Measurements from ENCODE around the gene HS3ST6. TPM values are rescaled to one million over a fixed set of nuclear protein-coding genes. Genes with fewer than 3 reads are reported as not detected.

Gene HS3ST6
- total and polyA plus RNA-seq, 2 of the 13 experiments (the other 11 are each of a cell fraction or from before 2014, with no cell fraction given), result not detected

DNA sequence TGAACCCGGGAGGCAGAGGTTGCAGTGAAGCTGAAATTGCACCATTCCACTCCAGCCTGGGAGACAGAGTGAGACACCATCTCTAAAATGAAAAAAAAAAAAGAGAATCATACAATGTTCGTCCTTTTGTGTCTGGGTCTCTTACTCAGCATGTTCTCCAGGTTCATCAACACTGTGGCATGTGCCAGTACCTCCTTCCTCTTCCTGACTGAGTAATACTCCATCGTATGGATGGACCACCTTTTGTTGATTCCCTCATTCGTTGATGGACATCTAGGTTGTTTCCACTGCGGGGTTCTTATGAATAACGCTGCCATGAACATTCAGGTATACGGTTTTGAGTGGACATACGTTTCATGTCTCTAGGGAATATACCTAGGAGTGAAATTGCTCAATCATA is 4.1 kb upstream of the HS3ST6 start:
- BruUV-seq (replicated peaks), result no TSS peak
- no peak overlapping the region for H3K4me2 ChIP-seq (ENCODE audit: low read depth, low read length)
- no peaks in the 10 kb centered on the region for H3K36me3 ChIP-seq (replicated peaks in 1 of 2; ENCODE audit: control insufficient read depth in 1 of 2, insufficient read depth in 2 of 2, low read length in 2 of 2)
- H2AFZ ChIP-seq (ENCODE audit: low read length), result no peak overlapping the region
- FAIRE-seq (no peak), DNase-seq (ENCODE audit: low spot score) (no peak), ATAC-seq (no peak)
- no peaks in the 10 kb centered on the region for H3K79me2 ChIP-seq (ENCODE audit: insufficient read depth, low read length)
- H3K9me3 ChIP-seq (ENCODE audit: low read length), result no peaks in the 10 kb centered on the region
- 46% methylated on average over 8 of the region's 8 CpGs for WGBS (ENCODE audit: low lambda C conversion rate)
- peaks cover 18 to 59% of the 10 kb centered on the region in 2 experiments for H3K27me3 ChIP-seq (ENCODE audit: control insufficient read depth in 1 of 2, insufficient read depth in 2 of 2, low read length in 2 of 2)
- in situ Hi-C loops (cut with HindIII; ENCODE audit: extremely low pct_ligation_motif_present, low pct_unique_long_range_greater_than_20kb) (loop anchor here (5.0 kb wide), 1 partner anchor 60 kb away; no protein-coding TSS in a partner anchor), intact Hi-C loops (cut with micrococcal nuclease; ENCODE audit: unreplicated experiment) (no loop called here)
- TF ChIP-seq, protein P1, sequence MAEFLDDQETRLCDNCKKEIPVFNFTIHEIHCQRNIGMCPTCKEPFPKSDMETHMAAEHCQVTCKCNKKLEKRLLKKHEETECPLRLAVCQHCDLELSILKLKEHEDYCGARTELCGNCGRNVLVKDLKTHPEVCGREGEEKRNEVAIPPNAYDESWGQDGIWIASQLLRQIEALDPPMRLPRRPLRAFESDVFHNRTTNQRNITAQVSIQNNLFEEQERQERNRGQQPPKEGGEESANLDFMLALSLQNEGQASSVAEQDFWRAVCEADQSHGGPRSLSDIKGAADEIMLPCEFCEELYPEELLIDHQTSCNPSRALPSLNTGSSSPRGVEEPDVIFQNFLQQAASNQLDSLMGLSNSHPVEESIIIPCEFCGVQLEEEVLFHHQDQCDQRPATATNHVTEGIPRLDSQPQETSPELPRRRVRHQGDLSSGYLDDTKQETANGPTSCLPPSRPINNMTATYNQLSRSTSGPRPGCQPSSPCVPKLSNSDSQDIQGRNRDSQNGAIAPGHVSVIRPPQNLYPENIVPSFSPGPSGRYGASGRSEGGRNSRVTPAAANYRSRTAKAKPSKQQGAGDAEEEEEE (CRISPR knock-in tag; IDR thresholded peaks at IDR 0.05; ENCODE audit: borderline replicate concordance), result no peak
- TF ChIP-seq TBL1XR1 (IDR thresholded peaks at IDR 0.05; ENCODE audit: borderline replicate concordance, low read length, partially characterized antibody) (no peak), ZMAT3 (CRISPR knock-in tag; conservative IDR thresholded peaks at IDR 0.05) (no peak), ZNF761 (CRISPR knock-in tag; conservative IDR thresholded peaks at IDR 0.05) (no peak), RAD21 (CRISPR knock-in tag; IDR thresholded peaks at IDR 0.05) (no peak), U2AF1 (optimal IDR thresholded peaks at IDR 0.05; ENCODE audit: low read depth, low read length) (no peak)
- TF ChIP-seq, protein P2, sequence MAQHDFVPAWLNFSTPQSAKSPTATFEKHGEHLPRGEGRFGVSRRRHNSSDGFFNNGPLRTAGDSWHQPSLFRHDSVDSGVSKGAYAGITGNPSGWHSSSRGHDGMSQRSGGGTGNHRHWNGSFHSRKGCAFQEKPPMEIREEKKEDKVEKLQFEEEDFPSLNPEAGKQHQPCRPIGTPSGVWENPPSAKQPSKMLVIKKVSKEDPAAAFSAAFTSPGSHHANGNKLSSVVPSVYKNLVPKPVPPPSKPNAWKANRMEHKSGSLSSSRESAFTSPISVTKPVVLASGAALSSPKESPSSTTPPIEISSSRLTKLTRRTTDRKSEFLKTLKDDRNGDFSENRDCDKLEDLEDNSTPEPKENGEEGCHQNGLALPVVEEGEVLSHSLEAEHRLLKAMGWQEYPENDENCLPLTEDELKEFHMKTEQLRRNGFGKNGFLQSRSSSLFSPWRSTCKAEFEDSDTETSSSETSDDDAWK (CRISPR knock-in tag; IDR thresholded peaks at IDR 0.05), result no peak
- TF ChIP-seq, protein P3, sequence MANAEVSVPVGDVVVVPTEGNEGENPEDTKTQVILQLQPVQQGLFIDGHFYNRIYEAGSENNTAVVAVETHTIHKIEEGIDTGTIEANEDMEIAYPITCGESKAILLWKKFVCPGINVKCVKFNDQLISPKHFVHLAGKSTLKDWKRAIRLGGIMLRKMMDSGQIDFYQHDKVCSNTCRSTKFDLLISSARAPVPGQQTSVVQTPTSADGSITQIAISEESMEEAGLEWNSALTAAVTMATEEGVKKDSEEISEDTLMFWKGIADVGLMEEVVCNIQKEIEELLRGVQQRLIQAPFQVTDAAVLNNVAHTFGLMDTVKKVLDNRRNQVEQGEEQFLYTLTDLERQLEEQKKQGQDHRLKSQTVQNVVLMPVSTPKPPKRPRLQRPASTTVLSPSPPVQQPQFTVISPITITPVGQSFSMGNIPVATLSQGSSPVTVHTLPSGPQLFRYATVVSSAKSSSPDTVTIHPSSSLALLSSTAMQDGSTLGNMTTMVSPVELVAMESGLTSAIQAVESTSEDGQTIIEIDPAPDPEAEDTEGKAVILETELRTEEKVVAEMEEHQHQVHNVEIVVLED (CRISPR knock-in tag; IDR thresholded peaks at IDR 0.05; ENCODE audit: borderline replicate concordance), result no peak
- TF ChIP-seq, protein P4, sequence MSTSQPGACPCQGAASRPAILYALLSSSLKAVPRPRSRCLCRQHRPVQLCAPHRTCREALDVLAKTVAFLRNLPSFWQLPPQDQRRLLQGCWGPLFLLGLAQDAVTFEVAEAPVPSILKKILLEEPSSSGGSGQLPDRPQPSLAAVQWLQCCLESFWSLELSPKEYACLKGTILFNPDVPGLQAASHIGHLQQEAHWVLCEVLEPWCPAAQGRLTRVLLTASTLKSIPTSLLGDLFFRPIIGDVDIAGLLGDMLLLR (CRISPR knock-in tag; IDR thresholded peaks at IDR 0.05), result no peak
- H3K27ac ChIP-seq (ENCODE audit: extremely low read length, insufficient read depth, low read length), result no peak overlapping the region
- ChIA-PET POLR2A (no interaction called here), CTCF (ENCODE audit: low intra/inter-chr PET ratio, low total read pairs) (no interaction called here)
- no peak overlapping the region for H3K4me3 ChIP-seq (replicated peaks in 1 of 3; ENCODE audit: insufficient read depth in 1 of 3, low read depth in 2 of 3, low read length in 3 of 3)
- H4K20me1 ChIP-seq (ENCODE audit: insufficient read depth, low read length), result 0 out of 2 replicates have a peak, but pooled peaks cover 2% of the 10 kb centered on the region
- peaks cover 43% of the 10 kb centered on the region for H3K4me1 ChIP-seq (ENCODE audit: insufficient read depth, low read length)
- no peak overlapping the region for H3K9ac ChIP-seq (ENCODE audit: insufficient read depth, low read depth, low read length)
